NCI-H526 treated with DMSO at 0.1 percent for 48 hours (cell line): ENCODE data around the gene LRRN4.

Experiments
- DNase-seq: peaks from one replicate; lab custom pipeline; 2025; lab: John Stamatoyannopoulos, UW

The LRRN4 gene

GRCh38 chr20:6030453-6031080 is 23.3 kb downstream of the LRRN4 start:
- DNase-seq = no peak

- no peak for DNase-seq
Measured at GRCh38 chr20:6029538-6029937, 24.3 kb downstream of the LRRN4 start.

DNA sequence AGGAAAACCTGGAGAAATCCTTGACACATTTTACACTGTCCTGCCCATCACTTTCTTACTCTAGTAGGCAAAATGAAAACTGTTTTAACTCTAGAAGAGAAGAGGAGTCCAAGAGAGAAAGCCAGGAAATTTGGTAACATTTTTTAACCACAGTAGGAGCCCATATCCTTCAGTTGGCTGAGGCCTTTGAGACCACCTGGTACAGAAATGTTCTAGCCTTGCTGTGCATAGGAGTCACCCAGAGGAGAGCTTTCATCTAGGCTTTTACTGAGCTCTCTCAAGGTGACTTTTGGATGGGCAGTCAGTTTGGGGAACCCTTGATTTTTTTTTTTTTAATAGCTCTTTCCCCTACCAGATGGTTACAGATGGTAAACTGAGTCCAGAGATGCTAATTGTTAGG is 25.0 kb downstream of the LRRN4 start:
- DNase-seq = no peak

GRCh38 chr20:6026051-6026450 is 27.8 kb downstream of the LRRN4 start:
- no peak for DNase-seq

- DNase-seq = no peak
Measured at GRCh38 chr20:6024768-6025167, 29.1 kb downstream of the LRRN4 start.

DNA sequence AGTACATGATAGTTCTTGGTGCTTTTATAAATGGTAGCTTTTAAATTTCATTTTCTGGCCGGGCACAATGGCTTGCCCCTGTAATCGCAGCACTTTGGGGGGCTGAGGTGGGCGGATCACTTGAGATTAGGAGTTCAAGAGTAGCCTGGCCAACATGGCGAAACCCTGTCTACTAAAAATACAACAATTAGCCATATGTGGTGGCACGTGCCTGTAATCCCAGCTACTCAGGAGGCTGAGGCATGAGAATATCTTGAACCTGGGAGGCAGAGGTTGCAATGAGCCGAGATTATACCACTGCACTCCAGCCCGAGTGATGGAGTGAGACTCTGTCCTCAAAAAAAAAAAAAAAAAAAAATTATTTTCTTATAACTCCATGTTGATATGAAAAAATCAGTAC is 36.0 kb downstream of the LRRN4 start:
- DNase-seq = no peak

DNA sequence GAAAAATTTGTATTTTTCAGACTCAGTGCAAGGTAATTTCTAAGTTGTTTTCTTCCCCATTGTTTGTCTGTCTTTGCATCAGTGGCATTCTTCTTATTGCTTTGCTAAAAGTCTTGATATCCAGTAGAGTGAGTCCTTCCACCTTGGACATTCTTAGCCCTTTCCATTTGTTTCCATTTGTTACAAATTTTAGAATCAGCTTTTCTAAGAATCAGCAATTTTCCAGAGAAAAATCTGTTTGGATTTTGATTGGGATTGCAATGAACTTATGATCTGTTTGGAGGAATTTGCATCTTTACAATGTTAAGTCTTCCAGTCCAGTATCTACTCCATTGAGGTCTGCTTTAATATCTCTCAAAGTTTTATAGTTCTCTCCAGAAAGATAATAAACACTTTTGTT is 36.4 kb downstream of the LRRN4 start:
- no peak for DNase-seq

GRCh38 chr20:6014957-6015356 is 38.9 kb downstream of the LRRN4 start:
- DNase-seq = no peak

DNA sequence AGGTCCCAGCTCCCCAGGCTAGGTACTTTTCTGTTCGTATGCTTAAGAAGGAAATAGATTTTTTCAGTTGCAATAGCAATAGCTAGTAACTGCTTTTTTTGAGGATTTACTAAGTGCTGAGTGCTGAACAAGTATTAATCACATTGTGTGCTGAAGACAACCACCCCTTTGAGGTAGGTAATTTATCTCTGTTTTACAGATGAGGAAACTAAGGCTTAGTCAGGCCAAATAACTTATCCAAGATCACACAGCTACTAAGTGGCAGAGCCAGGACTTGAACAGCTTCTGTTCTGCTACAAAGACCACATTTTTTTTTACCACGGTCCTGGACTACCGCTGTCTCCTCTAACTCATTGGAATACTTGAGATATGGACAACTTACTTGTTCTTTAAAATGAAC is 39.8 kb downstream of the LRRN4 start:
- no peak for DNase-seq

GRCh38 chr20:6012179-6012578 is 41.7 kb downstream of the LRRN4 start:
- DNase-seq = no peak

DNA sequence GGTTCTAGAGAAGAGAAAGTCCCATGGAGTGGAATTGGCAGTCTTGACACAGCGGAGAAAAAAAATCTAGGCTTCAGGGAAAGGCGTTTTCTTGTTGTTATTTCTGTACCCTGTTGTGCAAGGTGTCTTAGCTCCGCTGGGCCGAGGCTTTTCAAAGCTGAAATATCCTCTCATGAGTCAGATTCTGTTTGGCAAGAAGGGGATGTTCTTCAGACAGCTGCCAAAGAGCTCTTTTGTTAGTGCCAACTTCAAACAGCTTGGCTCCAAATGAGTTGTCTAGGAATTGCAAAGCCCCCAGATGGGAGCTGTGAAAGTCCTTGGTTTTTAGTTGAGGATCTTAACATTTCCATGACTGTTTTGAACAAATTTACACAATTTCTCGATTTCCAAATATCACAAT is 45.6 kb downstream of the LRRN4 start:
- DNase-seq = no peak

DNA sequence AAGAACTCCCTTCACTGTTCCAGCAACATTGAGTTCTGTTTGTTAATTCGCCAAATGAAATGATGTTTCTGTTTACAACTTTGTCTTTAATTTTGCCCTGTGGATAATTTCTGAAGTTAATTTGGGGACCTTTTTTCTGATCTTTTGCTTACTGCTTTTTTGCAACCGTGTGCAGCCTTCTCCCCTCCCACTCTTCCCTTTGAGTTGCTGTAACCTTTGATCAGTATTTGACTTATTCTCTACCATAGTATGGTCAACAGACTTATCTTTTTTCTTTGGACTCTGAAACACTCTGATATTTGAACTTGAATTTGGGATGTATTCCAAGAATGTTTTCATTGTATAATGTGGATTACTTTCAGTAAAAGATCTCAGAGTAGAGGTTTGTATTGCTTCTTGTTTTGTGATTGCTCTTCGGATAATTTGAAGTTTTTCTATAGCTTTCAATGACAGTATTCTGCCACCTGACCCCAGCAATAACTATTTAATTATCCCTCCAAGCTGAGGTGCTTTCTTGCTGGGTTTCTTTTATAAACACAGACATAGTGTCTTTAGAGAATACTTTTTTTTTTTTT is 46.2 kb downstream of the LRRN4 start:
- no peak for DNase-seq

GRCh38 chr20:6007094-6007528 is 46.7 kb downstream of the LRRN4 start:
- DNase-seq = no peak

DNA sequence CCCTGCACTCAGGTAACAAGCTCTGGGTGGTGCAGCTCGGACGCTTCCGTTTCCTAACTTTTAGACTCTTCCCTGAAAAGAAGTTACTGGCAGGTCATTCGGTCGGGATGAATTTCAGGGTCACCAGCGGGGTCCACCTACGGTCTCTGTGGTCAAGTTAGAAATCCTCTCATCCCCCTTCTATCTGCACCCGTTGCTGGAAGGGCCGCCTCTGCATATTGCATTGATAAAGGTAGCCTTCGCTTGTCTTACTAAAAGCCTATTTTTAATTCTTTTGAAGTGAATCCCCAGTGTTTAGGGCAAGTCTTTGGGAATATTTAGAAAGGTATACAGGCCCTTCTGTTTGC is 47.3 kb downstream of the LRRN4 start:
- DNase-seq = no peak

GRCh38 chr20:6000871-6001270 is 53.0 kb downstream of the LRRN4 start:
- DNase-seq = no peak

- DNase-seq = no peak
Measured at GRCh38 chr20:5999783-6000182, 54.1 kb downstream of the LRRN4 start.

DNA sequence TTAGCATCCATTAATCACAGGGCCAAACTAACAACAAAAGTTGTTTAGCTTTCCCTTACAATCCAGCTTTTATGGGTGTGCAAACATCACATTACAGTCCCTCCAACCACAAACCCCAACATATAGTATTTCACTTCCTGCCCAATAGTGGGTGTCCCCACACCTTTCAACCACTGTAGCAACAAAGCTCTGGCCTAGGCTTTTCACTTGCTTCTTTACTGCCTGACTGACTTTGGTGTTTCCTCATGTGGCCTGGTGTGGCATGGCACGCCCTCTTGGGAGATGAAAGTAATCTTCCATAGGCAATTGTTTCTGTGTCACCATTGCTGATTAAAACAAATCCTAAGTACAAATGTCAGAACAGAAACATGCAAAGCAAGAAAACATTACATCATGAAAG is 57.1 kb downstream of the LRRN4 start:
- DNase-seq = no peak

- DNase-seq = no peak
Measured at GRCh38 chr20:5991623-5992441, 62.0 kb downstream of the LRRN4 start.

- DNase-seq = no peak
Measured at GRCh38 chr20:5990946-5991345, 62.9 kb downstream of the LRRN4 start.
